ENCODE measurements around the gene UBE2F.

- TF ChIP-seq L3MBTL2 (conservative IDR thresholded peaks at IDR 0.05) = no peak
- TF ChIP-seq SP1 (IDR thresholded peaks at IDR 0.05) = no peak
- no peak for TF ChIP-seq FOXK2 (IDR thresholded peaks at IDR 0.05)
- no peak for TF ChIP-seq FOXM1 (IDR thresholded peaks at IDR 0.05; ENCODE audit: borderline replicate concordance)
- no peak for TF ChIP-seq HDGF (IDR thresholded peaks at IDR 0.05; ENCODE audit: borderline replicate concordance)
- TF ChIP-seq ARNT (IDR thresholded peaks at IDR 0.05) = no peak
Observed at GRCh38 chr2:238027058-238027457, 60.2 kb downstream of the UBE2F start.
